B cell (primary cell): Measurements from ENCODE around the gene PRMT5. TPM values are rescaled to one million over a fixed set of nuclear protein-coding genes. Genes with fewer than 3 reads are reported as not detected.

ENCODE experiments used
- ATAC-seq: fragments of 200-7000 bp; cut with Tn5 transposase; one replicate; pipeline ENCODE4 v1.10.0; 2021; ENCODE audit warnings: low read depth, mild to moderate bottlenecking, moderate number of reproducible peaks, moderate library complexity
- CTCF ChIA-PET: fragments of 350-600 bp; sonication (Branson Sonifier 250); formaldehyde crosslinking; loops from one replicate; lab custom pipeline; 2021; ENCODE audit warnings: antibody characterized with exemption, inconsistent platforms; lab: Charles Lee
- POLR2A ChIA-PET: fragments of 350-600 bp; sonication (Branson Sonifier 250); formaldehyde crosslinking; loops from one replicate; lab custom pipeline; 2021; ENCODE audit warnings: antibody characterized with exemption; lab: Charles Lee
- DNase-seq: peaks from one replicate; pipeline ENCODE4 v3.0.0; 2013
- H2AFZ ChIP-seq: 2 replicates; pipeline ENCODE4 v1.6.1; 2012; ENCODE audit warnings: mild to moderate bottlenecking, low read depth, low read length; ENCODE audit not compliant: insufficient read depth, poor library complexity, severe bottlenecking
- H3K27ac ChIP-seq, 2 donors: 1 replicate in 1 of 2; 2 replicates in 1 of 2; pipeline ENCODE4 v1.5.1; 2012 to 2013; ENCODE audit warnings: low read length in 2 of 2, mild to moderate bottlenecking in 2 of 2, moderate library complexity in 1 of 2
- H3K27me3 ChIP-seq, 4 experiments: fragments of 200-600 bp in 1 of 4; sonication (generic) in 1 of 4; replicated peaks in 1 of 4; 1 replicate in 2 of 4; 2 replicates in 2 of 4; pipeline versions ENCODE4 v1.6.1 to v1.7.0; 2013 to 2016; ENCODE audit warnings: low read length in 3 of 4, mild to moderate bottlenecking in 2 of 4, mixed read lengths in 1 of 4, moderate library complexity in 1 of 4; ENCODE audit not compliant: insufficient read depth in 4 of 4, control insufficient read depth in 3 of 4; ENCODE audit errors: control extremely low read depth in 1 of 4
- H3K36me3 ChIP-seq, 2 experiments: replicated peaks in 1 of 2; 1 replicate in 1 of 2; 2 replicates in 1 of 2; pipeline versions ENCODE4 v1.6.1 to v1.7.1; 2013; ENCODE audit warnings: low read length in 1 of 2; ENCODE audit not compliant: insufficient read depth in 2 of 2, control insufficient read depth in 1 of 2; ENCODE audit errors: control extremely low read depth in 1 of 2, extremely low read depth in 1 of 2
- H3K4me1 ChIP-seq, 2 donors: fragments of 200-600 bp in 1 of 2; sonication (generic) in 1 of 2; 1 replicate in 1 of 2; 2 replicates in 1 of 2; pipeline versions ENCODE4 v1.5.1 to v1.6.1; 2013 to 2017; ENCODE audit warnings: low read length in 2 of 2; ENCODE audit not compliant: control insufficient read depth in 2 of 2, insufficient read depth in 2 of 2
- H3K4me2 ChIP-seq: replicated peaks from 2 replicates; pipeline ENCODE3; 2012; ENCODE audit warnings: mild to moderate bottlenecking, low read depth, low read length; ENCODE audit not compliant: poor library complexity, severe bottlenecking
- H3K4me3 ChIP-seq, 5 experiments: fragments of 200-600 bp in 1 of 5; sonication (generic) in 1 of 5; 1 replicate in 3 of 5; 2 replicates in 2 of 5; pipeline versions ENCODE4 v1.5.1 to v1.7.0; 2011 to 2016; ENCODE audit warnings: low read length in 4 of 5, mild to moderate bottlenecking in 4 of 5, low read depth in 2 of 5, control low read depth in 1 of 5, moderate library complexity in 1 of 5; ENCODE audit not compliant: insufficient read depth in 1 of 5; ENCODE audit errors: control extremely low read depth in 1 of 5, extremely low read depth in 1 of 5
- H3K79me2 ChIP-seq: fragments of 200-600 bp; sonication (generic); one replicate; pipeline ENCODE4 v1.6.0; 2016; ENCODE audit warnings: low read length; ENCODE audit not compliant: control insufficient read depth, insufficient read depth
- H3K9ac ChIP-seq: fragments of 200-600 bp; sonication (generic); 2 replicates; pipeline ENCODE4 v1.6.1; 2017; ENCODE audit warnings: mild to moderate bottlenecking, low read length, moderate library complexity
- H3K9me3 ChIP-seq, 3 donors: one replicate each; pipeline versions ENCODE4 v1.6.1 to v1.7.1; 2013; ENCODE audit warnings: low read length in 2 of 3; ENCODE audit not compliant: control insufficient read depth in 2 of 3, insufficient read depth in 1 of 3; ENCODE audit errors: control extremely low read depth in 1 of 3
- H4K20me1 ChIP-seq: 2 replicates; pipeline ENCODE4 v1.6.0; 2012; ENCODE audit warnings: mild to moderate bottlenecking, low read length; ENCODE audit not compliant: insufficient read depth, control insufficient read depth, poor library complexity, severe bottlenecking
- H3K27ac Mint-ChIP-seq: one replicate; pipeline ENCODE4 v1.8.0; 2021; ENCODE audit warnings: mixed read lengths
- H3K27me3 Mint-ChIP-seq: one replicate; pipeline ENCODE4 v1.8.0; 2021; ENCODE audit warnings: mixed read lengths
- H3K4me1 Mint-ChIP-seq: one replicate; pipeline ENCODE4 v1.8.0; 2021; ENCODE audit warnings: mixed read lengths
- H3K4me3 Mint-ChIP-seq: one replicate; pipeline ENCODE4 v1.8.0; 2021; ENCODE audit warnings: mixed read lengths
- H3K9me3 Mint-ChIP-seq: one replicate; pipeline ENCODE4 v1.8.0; 2022; ENCODE audit warnings: mixed read lengths; ENCODE audit not compliant: insufficient read depth
- CTCF ChIP-seq: fragments of 200-600 bp; IDR thresholded peaks from one replicate; pipeline ENCODE4 v1.8.0; 2022; ENCODE audit warnings: antibody characterized with exemption, mild to moderate bottlenecking
- EZH2 ChIP-seq: IDR thresholded peaks from 2 replicates; pipeline ENCODE4 v1.6.1; 2012; ENCODE audit warnings: borderline replicate concordance, low read depth, mild to moderate bottlenecking, moderate library complexity, low read length; ENCODE audit not compliant: insufficient read depth, poor library complexity, severe bottlenecking
- WGBS: methylation state at CpG from one replicate; pipeline ENCODE4 v1.1.5; 2013; ENCODE audit warnings: missing lambda C conversion rate; ENCODE audit not compliant: insufficient coverage; 5-methylcytosine and 5-hydroxymethylcytosine counted together
- intact Hi-C: fragments of 100-400 bp; cut with micrococcal nuclease; formaldehyde crosslinking; loops from one replicate; pipeline ENCODE4 v1.10.0; 2022
- polyA plus RNA-seq: library from polyadenylated mRNA; depleted of rRNA; stranded (reverse); fragments of >200 nt; gene quantifications from 2 replicates; pipeline ENCODE4 v1.2.3, GENCODE V29; 2012
- total RNA-seq, 2 donors: library from RNA; stranded (reverse); fragments of 120-200 nt in 1 of 2; gene quantifications; 1 replicate in 1 of 2; 2 replicates in 1 of 2; pipeline versions ENCODE4 v1.2.3 to v1.2.4, GENCODE V29; 2013 to 2022

PRMT5 gene
- total and polyA plus RNA-seq, 2 donors (not counting 1 experiment from before 2014, with no cell fraction given), result 38.8 to 50.4 TPM

- Mint-ChIP-seq H3K4me3 (no peak overlapping the region), H3K27me3 (no peaks in the 10 kb centered on the region), H3K27ac (no peak overlapping the region), H3K4me1 (peaks cover 10% of the 10 kb centered on the region), H3K9me3 (no peaks in the 10 kb centered on the region)
- Histone ChIP-seq H3K27ac (no peak overlapping the region), H3K27me3 (no peaks in the 10 kb centered on the region), H4K20me1 (peaks cover 49% of the 10 kb centered on the region), H2AFZ (no peak overlapping the region), H3K4me1 (no peaks in the 10 kb centered on the region), H3K9ac (no peak overlapping the region), H3K4me2 (no peak overlapping the region), H3K4me3 (no peak overlapping the region), H3K9me3 (no peaks in the 10 kb centered on the region), H3K79me2 (peaks cover 80% of the 10 kb centered on the region), H3K36me3 (peaks cover 9 to 90% of the 10 kb centered on the region in 2 experiments)
- intact Hi-C loops, result no loop called here
- ATAC-seq (no peak), DNase-seq (no peak)
- WGBS, result no CpG with 5 or more reads among the region's 3 CpGs
- CTCF ChIA-PET, result interaction anchor here (0.7 to 1.8 kb wide), 3 partner anchors 34 to 55 kb away, joined by 3 to 10 read pairs (median 3); no protein-coding TSS in a partner anchor
- TF ChIP-seq CTCF (no peak), EZH2 (no peak)
- POLR2A ChIA-PET, result interaction anchor here (1.1 kb wide), 1 partner anchor 11 kb away, joined by 3 read pairs; no protein-coding TSS in a partner anchor
These were observed 21.7 kb downstream of the PRMT5 start for GRCh38 chr14:22907429-22907828.

- ATAC-seq (no peak), DNase-seq (no peak)
- Mint-ChIP-seq H3K27me3 (no peaks in the 10 kb centered on the region), H3K9me3 (no peaks in the 10 kb centered on the region), H3K4me1 (peaks cover 1% of the 10 kb centered on the region), H3K4me3 (no peak overlapping the region), H3K27ac (no peak overlapping the region)
- POLR2A ChIA-PET, result no interaction called here
- over 99% methylated on average over 19 of the region's 20 CpGs for WGBS
- Histone ChIP-seq H2AFZ (no peak overlapping the region), H4K20me1 (peaks cover 36% of the 10 kb centered on the region), H3K4me2 (no peak overlapping the region), H3K36me3 (peaks cover 8 to 92% of the 10 kb centered on the region in 2 experiments), H3K27ac (no peak overlapping the region), H3K4me1 (no peaks in the 10 kb centered on the region), H3K9me3 (no peaks in the 10 kb centered on the region), H3K27me3 (no peaks in the 10 kb centered on the region), H3K4me3 (no peak overlapping the region), H3K79me2 (peaks cover 66% of the 10 kb centered on the region), H3K9ac (no peak overlapping the region)
- TF ChIP-seq EZH2 (no peak), CTCF (no peak)
- intact Hi-C loops, result no loop called here
- CTCF ChIA-PET, result no interaction called here
These were observed 23.1 kb downstream of the PRMT5 start for GRCh38 chr14:22906073-22906472.
